Body of pancreas (tissue), 4 donors: Measurements from ENCODE around the gene TCIRG1. TPM values are rescaled to one million over a fixed set of nuclear protein-coding genes. Genes with fewer than 3 reads are reported as not detected.

Source experiments
- ATAC-seq: fragments of 150-250 bp; one replicate; pipeline ENCODE4 v1.9.1; 2016
- DNase-seq, 4 donors: peaks; one replicate each; pipeline ENCODE4 v3.0.0-alpha.2; 2019
- H3K27ac ChIP-seq, 4 donors: fragments of 200-600 bp; sonication (generic); 1 replicate in 3 of 4; 2 replicates in 1 of 4; pipeline versions ENCODE4 v1.5.1 to v1.6.1; 2016 to 2019; ENCODE audit warnings: mild to moderate bottlenecking in 1 of 4, mixed read lengths in 1 of 4, moderate library complexity in 1 of 4
- H3K27me3 ChIP-seq, 2 donors: fragments of 200-600 bp; sonication (generic); one replicate each; pipeline ENCODE4 v1.6.0; 2016; ENCODE audit warnings: mild to moderate bottlenecking in 1 of 2
- H3K36me3 ChIP-seq, 2 donors: fragments of 200-600 bp; sonication (generic); replicated peaks in 1 of 2; 2 replicates each; pipeline ENCODE4 v1.5.1; 2016; ENCODE audit warnings: low read depth in 2 of 2; ENCODE audit not compliant: insufficient read depth in 1 of 2
- H3K4me1 ChIP-seq: fragments of 200-600 bp; sonication (generic); one replicate; pipeline ENCODE4 v1.6.0; 2016
- H3K4me3 ChIP-seq, 2 donors: fragments of 200-600 bp; sonication (generic); 1 replicate in 1 of 2; 2 replicates in 1 of 2; pipeline ENCODE4 v1.5.1; 2016 to 2019
- H3K9me3 ChIP-seq, 3 donors: fragments of 200-600 bp; sonication (generic); 1 replicate in 2 of 3; 2 replicates in 1 of 3; pipeline ENCODE4 v1.5.1; 2016
- POLR2A ChIP-seq, 3 donors: fragments of 450-650 bp; IDR thresholded peaks; one replicate each; pipeline ENCODE4 v1.6.1; 2016; ENCODE audit warnings: antibody characterized with exemption in 3 of 3, mild to moderate bottlenecking in 2 of 3
- WGBS, 2 donors: methylation state at CpG; one replicate each; pipeline ENCODE4 v1.1.5; 2017; 5-methylcytosine and 5-hydroxymethylcytosine counted together
- intact Hi-C: fragments of 100-400 bp; cut with DNase I; formaldehyde crosslinking; loops from one replicate; pipeline ENCODE4 v1.15.1; 2023
- total RNA-seq, 2 donors: library from RNA; depleted of rRNA; stranded (reverse); fragments of >200 nt; gene quantifications; one replicate each; pipeline ENCODE4 v1.1.0, GENCODE V29; 2016
- TF ChIP-seq, protein P1 (sequence below), 7 experiments: fragments of 450-650 bp in 4 of 7; fragments of 200-600 bp in 3 of 7; sonication (generic) in 3 of 7; IDR thresholded peaks; one replicate each; pipeline ENCODE4 v1.5.1; 2016 to 2019; ENCODE audit warnings: antibody characterized with exemption in 7 of 7

Gene TCIRG1
- total RNA-seq, 2 donors from 2014 or later, result 488 to 798 TPM

DNA sequence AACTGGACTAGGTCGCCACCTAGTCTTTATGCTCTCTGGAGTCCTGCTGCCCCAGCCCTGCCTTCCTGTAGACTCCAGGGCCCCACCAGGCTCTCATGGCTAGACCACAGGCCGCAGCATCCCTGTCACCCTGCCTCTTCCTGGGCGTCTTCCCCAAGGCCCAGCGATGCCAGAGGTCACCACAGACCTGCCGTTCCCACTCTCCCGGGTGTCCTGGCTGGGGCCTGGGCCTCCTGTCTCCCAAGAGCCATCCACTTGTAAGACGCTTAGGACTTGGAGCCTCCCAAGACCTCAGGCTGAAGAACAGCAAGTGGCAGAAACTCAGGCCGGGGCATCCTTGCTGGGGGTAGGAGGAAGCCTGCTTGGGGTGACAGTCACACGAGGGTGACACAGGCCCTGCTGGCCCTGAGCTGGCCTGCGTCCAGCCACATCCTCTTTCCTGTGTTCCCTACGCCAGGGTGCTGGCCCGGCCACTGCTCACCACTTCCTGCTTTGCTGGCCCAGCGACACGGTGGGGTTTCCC lies 2.0 kb upstream of the TCIRG1 start:
- intact Hi-C loops, result no loop called here
- Histone ChIP-seq H3K4me3 (no peak overlapping the region), H3K27ac (peak overlapping the region; percentile 86 to 96 (median 96)), H3K36me3 (no peaks in the 10 kb centered on the region), H3K27me3 (no peaks in the 10 kb centered on the region), H3K9me3 (no peaks in the 10 kb centered on the region), H3K4me1 (peaks cover 74% of the 10 kb centered on the region)
- 45 to 73% methylated on average over 5 to 14 of the region's 14 CpGs for WGBS, 2 donors
- DNase-seq (peak in 3 of 4 donors; percentile 71 to 80 (median 73)), ATAC-seq (no peak)
- no peak for TF ChIP-seq POLR2A (IDR thresholded peaks at IDR 0.05)
- TF ChIP-seq, protein P1, sequence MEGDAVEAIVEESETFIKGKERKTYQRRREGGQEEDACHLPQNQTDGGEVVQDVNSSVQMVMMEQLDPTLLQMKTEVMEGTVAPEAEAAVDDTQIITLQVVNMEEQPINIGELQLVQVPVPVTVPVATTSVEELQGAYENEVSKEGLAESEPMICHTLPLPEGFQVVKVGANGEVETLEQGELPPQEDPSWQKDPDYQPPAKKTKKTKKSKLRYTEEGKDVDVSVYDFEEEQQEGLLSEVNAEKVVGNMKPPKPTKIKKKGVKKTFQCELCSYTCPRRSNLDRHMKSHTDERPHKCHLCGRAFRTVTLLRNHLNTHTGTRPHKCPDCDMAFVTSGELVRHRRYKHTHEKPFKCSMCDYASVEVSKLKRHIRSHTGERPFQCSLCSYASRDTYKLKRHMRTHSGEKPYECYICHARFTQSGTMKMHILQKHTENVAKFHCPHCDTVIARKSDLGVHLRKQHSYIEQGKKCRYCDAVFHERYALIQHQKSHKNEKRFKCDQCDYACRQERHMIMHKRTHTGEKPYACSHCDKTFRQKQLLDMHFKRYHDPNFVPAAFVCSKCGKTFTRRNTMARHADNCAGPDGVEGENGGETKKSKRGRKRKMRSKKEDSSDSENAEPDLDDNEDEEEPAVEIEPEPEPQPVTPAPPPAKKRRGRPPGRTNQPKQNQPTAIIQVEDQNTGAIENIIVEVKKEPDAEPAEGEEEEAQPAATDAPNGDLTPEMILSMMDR (IDR thresholded peaks at IDR 0.05), result no peak

DNA sequence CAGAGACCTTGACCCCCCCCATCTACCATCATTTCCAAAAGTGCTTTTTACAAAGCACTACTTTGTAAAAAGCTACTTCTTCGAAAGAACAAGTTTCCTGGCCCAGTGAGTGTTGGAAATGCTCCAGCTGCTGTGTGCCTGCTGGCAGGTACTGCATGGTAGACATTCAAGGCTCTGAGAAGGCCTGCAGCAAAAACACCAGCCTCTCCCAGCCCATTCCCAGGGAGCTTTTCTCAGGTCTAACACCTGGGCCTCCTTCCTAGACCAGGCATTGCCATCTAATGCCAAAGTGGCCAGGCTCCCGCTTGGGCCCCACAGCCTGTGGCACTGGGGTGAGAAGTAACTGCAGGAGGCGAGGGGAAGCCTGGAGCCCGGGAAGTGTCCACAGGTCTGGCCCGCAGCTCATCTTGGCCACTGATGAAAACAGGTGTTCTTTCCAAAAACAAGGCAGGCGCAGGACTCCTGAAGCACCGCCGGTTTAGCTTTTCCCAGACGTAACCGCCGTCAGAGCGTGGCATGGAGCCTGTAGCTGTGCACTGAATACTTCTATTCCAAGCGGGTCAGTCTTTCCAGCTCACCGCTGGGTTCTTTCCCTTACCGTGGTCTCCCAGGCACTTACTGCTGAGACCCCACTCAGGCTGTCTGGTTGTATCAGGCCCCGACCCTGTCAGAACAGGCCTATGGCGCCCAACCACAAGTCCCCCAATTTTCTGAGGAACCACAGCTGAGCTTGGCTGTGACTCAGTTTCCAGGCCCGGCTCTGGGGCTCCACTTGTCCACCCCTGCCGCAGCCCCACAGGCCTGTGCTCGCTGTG lies 1.2 kb upstream of the TCIRG1 start:
- DNase-seq (peak; percentile 74 to 84 (median 79)), ATAC-seq (no peak)
- H3K27me3 ChIP-seq, result no peaks in the 10 kb centered on the region
- peaks cover 74% of the 10 kb centered on the region for H3K4me1 ChIP-seq
- H3K4me3 ChIP-seq, result no peak overlapping the region
- 42 to 48% methylated on average over 11 to 20 of the region's 20 CpGs for WGBS, 2 donors
- no peaks in the 10 kb centered on the region for H3K9me3 ChIP-seq
- TF ChIP-seq, protein P1 (IDR thresholded peaks at IDR 0.05), result peak in 2 of 7 experiments; percentile 8 to 19
- no peak for TF ChIP-seq POLR2A (IDR thresholded peaks at IDR 0.05)
- intact Hi-C loops, result no loop called here
- no peaks in the 10 kb centered on the region for H3K36me3 ChIP-seq
- peak overlapping the region; percentile 86 to 96 (median 96) for H3K27ac ChIP-seq

DNA sequence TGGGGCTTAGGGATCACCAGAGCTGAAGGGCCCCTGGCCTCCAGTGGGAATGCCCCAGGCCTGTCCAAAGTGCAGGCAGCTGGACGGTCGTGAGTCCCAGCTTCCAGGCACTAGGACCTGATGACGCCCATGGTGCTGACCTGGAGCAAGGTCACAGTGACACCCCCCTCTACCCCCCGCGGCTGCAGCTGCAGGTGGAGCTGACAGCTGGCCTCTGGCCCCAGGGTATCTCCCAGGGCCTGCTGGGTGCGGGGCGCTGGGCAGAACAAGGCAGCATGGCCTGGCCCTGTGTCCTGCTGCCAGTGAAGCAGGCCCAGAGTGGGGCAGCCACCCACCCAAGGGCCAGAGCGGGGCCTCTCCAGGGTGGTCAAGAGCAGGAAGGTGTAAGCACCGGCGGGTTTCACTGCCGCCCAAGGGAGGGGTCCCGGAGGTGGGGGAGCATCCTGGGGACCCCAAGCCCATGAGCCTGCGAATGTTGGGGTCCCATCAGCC lies 553 bp upstream of the TCIRG1 start:
- Histone ChIP-seq H3K4me3 (no peak overlapping the region), H3K36me3 (no peaks in the 10 kb centered on the region), H3K4me1 (peaks cover 77% of the 10 kb centered on the region), H3K27ac (peak overlapping the region; percentile 86 to 96 (median 96)), H3K9me3 (no peaks in the 10 kb centered on the region), H3K27me3 (no peaks in the 10 kb centered on the region)
- WGBS, 2 donors, result 6 to 19% methylated on average over 4 to 13 of the region's 13 CpGs
- ATAC-seq (peak; percentile 64), DNase-seq (peak; percentile 89 to 95 (median 93))
- TF ChIP-seq, protein P1 (IDR thresholded peaks at IDR 0.05), result no peak
- TF ChIP-seq POLR2A (IDR thresholded peaks at IDR 0.05), result no peak
- intact Hi-C loops, result no loop called here

DNA sequence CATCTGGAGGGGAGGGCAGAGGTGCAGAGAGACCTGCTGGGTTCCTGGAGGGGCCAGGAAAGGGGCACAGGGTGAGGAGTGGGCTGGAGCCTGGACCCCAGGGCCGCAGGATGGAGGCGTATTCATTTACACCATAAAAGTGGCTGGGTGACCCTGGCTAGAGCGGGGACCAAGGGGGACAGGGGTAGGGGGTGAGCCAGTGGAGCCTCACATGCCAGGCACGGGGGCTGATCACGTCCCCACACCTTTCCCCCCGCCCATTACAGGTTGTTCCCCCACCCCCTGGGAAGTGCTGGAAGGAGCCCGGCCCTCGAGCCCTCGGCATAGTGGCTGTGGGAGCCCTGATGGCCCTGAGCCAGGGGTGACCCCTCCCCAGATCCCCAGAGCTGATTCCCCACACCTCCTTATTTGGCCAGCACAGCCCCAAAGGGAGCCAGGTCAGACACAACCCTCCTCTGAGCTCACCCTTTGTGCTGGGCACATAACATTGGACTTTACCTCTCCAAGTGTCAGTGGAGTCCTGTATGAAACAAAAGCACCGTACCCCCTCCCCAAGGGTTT lies 781 bp downstream of the TCIRG1 start:
- DNase-seq (peak in 3 of 4 donors; percentile 47 to 54 (median 49)), ATAC-seq (no peak)
- peaks cover 81% of the 10 kb centered on the region for H3K4me1 ChIP-seq
- H3K27me3 ChIP-seq, result no peaks in the 10 kb centered on the region
- no peaks in the 10 kb centered on the region for H3K9me3 ChIP-seq
- peak overlapping the region; percentile 61 to 68 for H3K4me3 ChIP-seq
- H3K27ac ChIP-seq, result peak overlapping the region; percentile 86 to 96 (median 96)
- TF ChIP-seq, protein P1 (IDR thresholded peaks at IDR 0.05), result no peak
- TF ChIP-seq POLR2A (IDR thresholded peaks at IDR 0.05), result no peak
- intact Hi-C loops, result no loop called here
- peaks cover 3% of the 10 kb centered on the region in 2 donors for H3K36me3 ChIP-seq
- WGBS, 2 donors, result 5 to 8% methylated on average over 4 to 10 of the region's 10 CpGs
